HCT116 (cell line): ENCODE measurements around the gene DNAJC16. TPM values are rescaled to one million over a fixed set of nuclear protein-coding genes. Genes with fewer than 3 reads are reported as not detected.

Experiments used
- ATAC-seq: fragments of 200-7000 bp; cut with Tn5 transposase; 2 replicates; pipeline ENCODE4 v1.9.1; 2020; ENCODE audit warnings: mild to moderate bottlenecking, moderate library complexity
- BruUV-seq: library from RNA; stranded (reverse); fragments of 400-500 nt; replicated peaks from 2 replicates; lab custom pipeline; 2021; lab: Mats Ljungman, UMichigan
- CTCF ChIA-PET: fragments of 300-600 bp; sonication (Branson Sonifier 250); formaldehyde crosslinking; loops from one replicate; lab custom pipeline; 2021; ENCODE audit warnings: antibody characterized with exemption; lab: Charles Lee
- POLR2A ChIA-PET: fragments of 300-600, 350-600 bp; sonication (Branson Sonifier 250); formaldehyde crosslinking; loops from one replicate; lab custom pipeline; 2021; ENCODE audit warnings: antibody characterized with exemption; lab: Charles Lee
- RAD21 ChIA-PET, 2 experiments: fragments of 300-600 bp; sonication (Branson Sonifier 250); formaldehyde crosslinking; loops; one replicate each; lab custom pipeline; 2023; ENCODE audit warnings: low total read pairs in 2 of 2; ENCODE audit not compliant: uncharacterized antibody in 2 of 2, unreplicated experiment in 2 of 2, low non-redundant PET in 1 of 2; lab: Charles Lee
- DNase-seq: peaks from one replicate; pipeline ENCODE4 v3.0.0-alpha.2; 2010; ENCODE audit warnings: low read depth, low spot score
- H2AFZ ChIP-seq: fragments of 200-600 bp; shearing (Covaris generic), sonication (generic); 2 replicates; pipeline ENCODE4 v1.6.1; 2017; ENCODE audit warnings: low read depth, mixed run types, mixed read lengths, antibody characterized with exemption, low read length; ENCODE audit not compliant: poor library complexity, severe bottlenecking
- H3K27ac ChIP-seq: 2 replicates; pipeline ENCODE4 v1.5.1; 2012; ENCODE audit warnings: low read depth, low read length
- H3K27me3 ChIP-seq: fragments of 200-600 bp; sonication (generic); 2 replicates; pipeline ENCODE4 v1.6.1; 2016; ENCODE audit warnings: mixed run types, low read length, mixed read lengths; ENCODE audit not compliant: insufficient read depth
- H3K36me3 ChIP-seq, 2 experiments: fragments of 200-500 bp in 1 of 2; fragments of 200-600 bp in 1 of 2; sonication (Bioruptor generic) in 1 of 2; sonication (generic) in 1 of 2; 2 replicates each; pipeline versions ENCODE4 v1.5.1 to v1.6.1; 2014 to 2016; ENCODE audit warnings: low read length in 2 of 2, inconsistent platforms in 1 of 2, mixed read lengths in 1 of 2, mixed run types in 1 of 2; ENCODE audit not compliant: insufficient read depth in 2 of 2, control insufficient read depth in 1 of 2
- H3K4me1 ChIP-seq, 2 experiments: fragments of 200-600 bp in 1 of 2; sonication (generic) in 1 of 2; 2 replicates each; pipeline versions ENCODE4 v1.5.1 to v1.6.1; 2012 to 2017; ENCODE audit warnings: low read length in 2 of 2, inconsistent platforms in 1 of 2, mild to moderate bottlenecking in 1 of 2, mixed read lengths in 1 of 2, mixed run types in 1 of 2, moderate library complexity in 1 of 2; ENCODE audit not compliant: insufficient read depth in 2 of 2, control insufficient read depth in 1 of 2
- H3K4me2 ChIP-seq: fragments of 200-600 bp; sonication (generic); 2 replicates; pipeline ENCODE4 v1.6.1; 2017; ENCODE audit warnings: mixed run types, low read length, mixed read lengths
- H3K4me3 ChIP-seq, 2 experiments: fragments of 200-600 bp in 1 of 2; sonication (generic) in 1 of 2; replicated peaks in 1 of 2; 2 replicates each; pipeline ENCODE4 v1.5.1; 2011 to 2016; ENCODE audit warnings: low read length in 2 of 2, control low read depth in 1 of 2, low read depth in 1 of 2, mild to moderate bottlenecking in 1 of 2, mixed read lengths in 1 of 2, mixed run types in 1 of 2
- H3K79me2 ChIP-seq: fragments of 200-600 bp; sonication (generic); 2 replicates; pipeline ENCODE4 v1.6.1; 2017; ENCODE audit warnings: mild to moderate bottlenecking, mixed run types, low read length, moderate library complexity, mixed read lengths; ENCODE audit not compliant: insufficient read depth
- H3K9ac ChIP-seq: fragments of 200-600 bp; sonication (generic); 2 replicates; pipeline ENCODE4 v1.6.1; 2016; ENCODE audit warnings: low read length, mixed read lengths
- H3K9me2 ChIP-seq: fragments of 200-600 bp; sonication (generic), shearing (Covaris generic); 2 replicates; pipeline ENCODE4 v1.6.1; 2017; ENCODE audit warnings: mixed run types, mild to moderate bottlenecking, moderate library complexity; ENCODE audit not compliant: insufficient read depth
- H3K9me3 ChIP-seq, 2 experiments: fragments of 200-500 bp in 1 of 2; fragments of 200-600 bp in 1 of 2; sonication (Bioruptor generic) in 1 of 2; sonication (generic) in 1 of 2; 2 replicates each; pipeline ENCODE4 v1.6.1; 2014 to 2017; ENCODE audit warnings: low read length in 2 of 2, mixed read lengths in 2 of 2, inconsistent platforms in 1 of 2, low read depth in 1 of 2, mild to moderate bottlenecking in 1 of 2, mixed run types in 1 of 2, moderate library complexity in 1 of 2; ENCODE audit not compliant: control insufficient read depth in 1 of 2, insufficient read depth in 1 of 2
- H4K20me1 ChIP-seq: fragments of 200-600 bp; sonication (generic), shearing (Covaris generic); 2 replicates; pipeline ENCODE4 v1.6.1; 2017; ENCODE audit warnings: mixed run types, mild to moderate bottlenecking, moderate library complexity; ENCODE audit not compliant: insufficient read depth
- ATF3 ChIP-seq: IDR thresholded peaks from 2 replicates; pipeline ENCODE4 v1.6.1; 2012
- CBX3 ChIP-seq: IDR thresholded peaks from 2 replicates; pipeline ENCODE4 v1.6.1; 2012; ENCODE audit warnings: low read depth
- CEBPB ChIP-seq: IDR thresholded peaks from 2 replicates; pipeline ENCODE4 v1.6.1; 2012; ENCODE audit warnings: low read depth
- EGR1 ChIP-seq: IDR thresholded peaks from 2 replicates; pipeline ENCODE4 v1.6.1; 2012; ENCODE audit warnings: low read depth
- EZH2phosphoT487 ChIP-seq: fragments of 200-600 bp; IDR thresholded peaks from 2 replicates; pipeline ENCODE4 v1.6.1; 2018; ENCODE audit warnings: antibody characterized with exemption, borderline replicate concordance
- FOSL1 ChIP-seq: IDR thresholded peaks from 2 replicates; pipeline ENCODE4 v1.6.1; 2012; ENCODE audit warnings: low read depth
- JUND ChIP-seq: IDR thresholded peaks from 2 replicates; pipeline ENCODE4 v1.6.1; 2012
- MAX ChIP-seq: IDR thresholded peaks from 2 replicates; pipeline ENCODE4 v1.6.1; 2012
- POLR2A ChIP-seq: IDR thresholded peaks from 2 replicates; pipeline ENCODE4 v1.7.0; 2011; ENCODE audit warnings: borderline replicate concordance; ENCODE audit not compliant: insufficient read depth, insufficient read length; ENCODE audit errors: extremely low read depth
- POLR2AphosphoS5 ChIP-seq: IDR thresholded peaks from 2 replicates; pipeline ENCODE4 v1.6.1; 2011; ENCODE audit warnings: mild to moderate bottlenecking, low read depth, low read length, moderate library complexity
- RAD21 ChIP-seq: IDR thresholded peaks from 2 replicates; pipeline ENCODE4 v1.6.1; 2012; ENCODE audit warnings: low read depth, mild to moderate bottlenecking
- REST ChIP-seq: IDR thresholded peaks from 2 replicates; pipeline ENCODE4 v1.6.1; 2012; ENCODE audit warnings: low read depth
- SIN3A ChIP-seq: IDR thresholded peaks from 2 replicates; pipeline ENCODE4 v1.6.1; 2012; ENCODE audit warnings: low read depth
- SP1 ChIP-seq: IDR thresholded peaks from 2 replicates; pipeline ENCODE4 v1.6.1; 2012; ENCODE audit warnings: low read depth
- SRF ChIP-seq: IDR thresholded peaks from 2 replicates; pipeline ENCODE4 v1.6.1; 2012; ENCODE audit warnings: low read depth
- TCF7L2 ChIP-seq: IDR thresholded peaks from 2 replicates; pipeline ENCODE4 v1.7.0; 2011; ENCODE audit warnings: borderline replicate concordance, inconsistent platforms; ENCODE audit not compliant: insufficient read depth, insufficient read length; ENCODE audit errors: extremely low read depth
- YY1 ChIP-seq: IDR thresholded peaks from 2 replicates; pipeline ENCODE4 v1.6.1; 2011; ENCODE audit warnings: low read length, low read depth, moderate library complexity, mild to moderate bottlenecking; ENCODE audit not compliant: insufficient replicate concordance; ENCODE audit errors: extremely low read depth
- ZBTB33 ChIP-seq: IDR thresholded peaks from 2 replicates; pipeline ENCODE4 v1.6.1; 2011; ENCODE audit warnings: mild to moderate bottlenecking, low read length, moderate library complexity; ENCODE audit not compliant: insufficient replicate concordance; ENCODE audit errors: extremely low read depth
- ZFX ChIP-seq: fragments of 450-650 bp; IDR thresholded peaks from 2 replicates; pipeline ENCODE4 v1.6.1; 2017
- ZNF274 ChIP-seq: fragments of 200-500 bp; sonication (Bioruptor generic); IDR thresholded peaks from 2 replicates; pipeline ENCODE4 v1.6.1; 2014; ENCODE audit warnings: mild to moderate bottlenecking, low read depth, low read length, inconsistent platforms
- intact Hi-C: fragments of 100-400 bp; cut with micrococcal nuclease; formaldehyde crosslinking; loops from 2 replicates; pipeline ENCODE4 v1.10.0; 2022
- total RNA-seq: library from RNA; stranded (reverse); gene quantifications from one replicate; pipeline ENCODE4 v1.2.1, GENCODE V29; 2021; ENCODE audit not compliant: unreplicated experiment

DNAJC16 gene
- total RNA-seq, 1 experiment from 2014 or later: 20.6 TPM

GRCh38 chr1:15506831-15507230, 19.8 kb upstream of the DNAJC16 start:
- Histone ChIP-seq H3K79me2 (no peaks in the 10 kb centered on the region), H3K27me3 (no peaks in the 10 kb centered on the region), H2AFZ (no peak overlapping the region), H3K9me2 (no peaks in the 10 kb centered on the region), H3K4me2 (no peak overlapping the region), H3K4me1 (no peaks in the 10 kb centered on the region), H3K9me3 (no peaks in the 10 kb centered on the region), H3K9ac (no peak overlapping the region), H3K27ac (no peak overlapping the region), H3K36me3 (no peaks in the 10 kb centered on the region), H3K4me3 (no peak overlapping the region), H4K20me1 (no peaks in the 10 kb centered on the region)
- ChIA-PET RAD21 (no interaction called here), POLR2A (no interaction called here), CTCF (no interaction called here)
- no peak for ATAC-seq
- no TSS peak for BruUV-seq
- intact Hi-C loops: no loop called here
- DNase-seq: no peak
- TF ChIP-seq ZFX (no peak), EGR1 (no peak), REST (no peak), FOSL1 (no peak), ATF3 (no peak), ZNF274 (no peak), MAX (no peak), TCF7L2 (no peak), YY1 (no peak), POLR2A (no peak), SRF (no peak), RAD21 (no peak), CEBPB (no peak), SP1 (no peak), ZBTB33 (no peak), SIN3A (no peak), CBX3 (no peak), JUND (no peak), POLR2AphosphoS5 (no peak), EZH2phosphoT487 (no peak)
